Stimulated activated CD8-positive, alpha-beta memory T cell treated with anti-CD3 and anti-CD28 coated beads, Interleukin-2, amount 100 ng/mL, for 48 hours (primary cell): ENCODE results near the gene RIOK2.

ENCODE experiments used
- DNase-seq, 2 donors: peaks; one replicate each; pipeline ENCODE4 v3.0.0-alpha.2; 2020; ENCODE audit warnings: low read depth in 2 of 2

Gene RIOK2

GRCh38 chr5:97125125-97125683, 57.8 kb downstream of the RIOK2 start:
- DNase-seq: no peak

GRCh38 chr5:97124335-97124734, 58.7 kb downstream of the RIOK2 start:
- no peak for DNase-seq

GRCh38 chr5:97121848-97122247, 61.2 kb downstream of the RIOK2 start:
- no peak for DNase-seq

- no peak for DNase-seq
These were observed 62.9 kb downstream of the RIOK2 start for GRCh38 chr5:97120195-97120594.

GRCh38 chr5:97119007-97119390, 64.0 kb downstream of the RIOK2 start:
- DNase-seq: no peak

- no peak for DNase-seq
These were observed 64.6 kb downstream of the RIOK2 start for GRCh38 chr5:97118261-97119006.

- no peak for DNase-seq
These were observed 67.1 kb downstream of the RIOK2 start for GRCh38 chr5:97115932-97116331.

- no peak for DNase-seq
These were observed 70.8 kb downstream of the RIOK2 start for GRCh38 chr5:97112230-97112629.

- no peak for DNase-seq
These were observed 71.4 kb downstream of the RIOK2 start for GRCh38 chr5:97111616-97112015.

- DNase-seq: no peak
These were observed 72.0 kb downstream of the RIOK2 start for GRCh38 chr5:97111004-97111403.
